Activated T-helper 17 cell treated with anti-CD3 and anti-CD28 coated beads, Interleukin-2, amount 50 U/mL, for 72 hours (primary cell): ENCODE results near the gene OVOL2. TPM values are rescaled to one million over a fixed set of nuclear protein-coding genes. Genes with fewer than 3 reads are reported as not detected.
"Not testable (repeated sequence)": the region's sequence is repeated elsewhere in the genome, so short reads cannot be mapped to it uniquely, and the experiment has no call there.

ENCODE experiments used
- ATAC-seq: fragments of 150-1000 bp; cut with Tn5 transposase; replicated peaks from 2 replicates; pipeline ENCODE4 v1.10.0; 2021; ENCODE audit warnings: mild to moderate bottlenecking, moderate library complexity
- H3K27ac Mint-ChIP-seq: one replicate; pipeline ENCODE4 v1.8.0; 2022; ENCODE audit warnings: mixed read lengths
- H3K27me3 Mint-ChIP-seq: one replicate; pipeline ENCODE4 v1.8.0; 2022; ENCODE audit warnings: mixed read lengths
- H3K36me3 Mint-ChIP-seq: one replicate; pipeline ENCODE4 v1.8.0; 2022; ENCODE audit warnings: low read depth, mild to moderate bottlenecking, mixed read lengths
- H3K4me1 Mint-ChIP-seq: one replicate; pipeline ENCODE4 v1.8.0; 2022; ENCODE audit warnings: mixed read lengths
- H3K4me3 Mint-ChIP-seq: one replicate; pipeline ENCODE4 v1.8.0; 2022; ENCODE audit warnings: mild to moderate bottlenecking, mixed read lengths
- H3K9me3 Mint-ChIP-seq: one replicate; pipeline ENCODE4 v1.8.0; 2022; ENCODE audit warnings: mixed read lengths
- total RNA-seq, 2 donors: library from RNA; stranded (reverse); gene quantifications; one replicate each; pipeline ENCODE4 v1.2.3, GENCODE V29; 2022

Gene OVOL2
- total RNA-seq, 2 donors from 2014 or later: not detected

DNA sequence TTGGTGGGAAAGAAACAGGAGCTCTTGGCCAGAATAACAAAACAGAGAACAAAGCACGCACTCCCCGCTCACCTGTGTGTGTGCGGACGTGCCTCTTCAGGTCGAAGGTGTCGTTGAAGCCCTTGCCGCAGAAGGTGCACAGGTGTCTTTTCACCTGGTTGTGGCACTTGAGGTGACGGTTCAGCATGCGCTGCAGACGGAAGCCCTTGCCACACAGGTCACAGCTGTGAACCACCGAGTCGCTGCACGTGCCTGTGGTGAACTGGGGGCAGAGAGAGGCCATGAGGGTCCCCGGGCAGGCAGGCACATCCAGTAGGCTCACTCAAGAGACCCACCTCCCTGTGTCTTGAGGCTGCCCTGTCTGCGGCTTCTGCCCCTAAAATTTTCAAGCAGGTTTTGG, 16.3 kb downstream of the OVOL2 start:
- H3K36me3 Mint-ChIP-seq: no peaks in the 10 kb centered on the region
- no peak for ATAC-seq
- no peak overlapping the region for H3K27ac Mint-ChIP-seq
- peaks cover 45% of the 10 kb centered on the region for H3K27me3 Mint-ChIP-seq
- peaks cover 7% of the 10 kb centered on the region for H3K9me3 Mint-ChIP-seq
- no peak overlapping the region for H3K4me3 Mint-ChIP-seq
- no peaks in the 10 kb centered on the region for H3K4me1 Mint-ChIP-seq

DNA sequence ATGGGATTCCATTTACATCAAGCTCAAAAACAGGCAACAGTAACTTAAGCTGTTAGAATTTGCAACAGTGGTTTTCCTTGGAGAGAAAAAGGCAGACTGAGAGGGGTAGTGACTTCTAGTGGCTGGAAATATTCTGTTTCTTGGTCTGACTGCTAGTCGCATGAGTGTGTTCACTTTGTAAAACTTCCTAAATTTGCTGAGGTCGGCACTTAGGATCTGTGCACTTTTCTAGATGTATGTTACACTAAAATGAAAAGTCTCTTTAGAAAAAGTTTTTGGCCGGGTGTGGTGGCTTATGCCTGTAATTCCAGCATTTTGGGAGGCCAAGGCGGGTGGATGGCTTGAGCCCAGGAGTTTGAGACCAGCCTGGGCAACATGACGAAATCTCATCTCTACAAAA, 18.7 kb downstream of the OVOL2 start:
- Mint-ChIP-seq H3K4me1 (no peaks in the 10 kb centered on the region), H3K27me3 (peaks cover 35% of the 10 kb centered on the region), H3K4me3 (no peak overlapping the region), H3K9me3 (peaks cover 6% of the 10 kb centered on the region), H3K36me3 (no peaks in the 10 kb centered on the region), H3K27ac (no peak overlapping the region)
- no peak for ATAC-seq

DNA sequence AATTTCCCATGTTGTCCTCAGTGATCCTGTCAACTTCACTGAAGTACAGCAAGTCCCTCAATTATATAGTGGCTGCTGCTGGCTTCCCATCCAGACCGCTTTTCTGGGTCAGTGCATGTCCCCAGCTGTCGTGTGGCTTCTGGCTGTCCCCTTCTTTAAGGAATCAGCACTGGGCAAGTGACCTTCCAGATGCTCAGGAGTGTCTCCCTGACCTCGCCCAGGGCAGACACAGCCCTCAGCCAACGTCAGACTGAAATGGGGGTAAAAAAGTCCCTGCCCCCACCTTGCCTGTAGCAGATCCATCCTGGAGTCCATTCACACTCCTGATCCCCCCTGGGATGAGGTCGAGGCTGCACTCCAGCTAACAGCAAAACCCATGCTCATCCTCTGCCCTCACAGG, 23.7 kb downstream of the OVOL2 start:
- no peak overlapping the region for H3K4me3 Mint-ChIP-seq
- ATAC-seq: no peak
- H3K27ac Mint-ChIP-seq: no peak overlapping the region
- H3K36me3 Mint-ChIP-seq: no peaks in the 10 kb centered on the region
- no peaks in the 10 kb centered on the region for H3K4me1 Mint-ChIP-seq
- H3K27me3 Mint-ChIP-seq: peaks cover 14% of the 10 kb centered on the region
- no peaks in the 10 kb centered on the region for H3K9me3 Mint-ChIP-seq

DNA sequence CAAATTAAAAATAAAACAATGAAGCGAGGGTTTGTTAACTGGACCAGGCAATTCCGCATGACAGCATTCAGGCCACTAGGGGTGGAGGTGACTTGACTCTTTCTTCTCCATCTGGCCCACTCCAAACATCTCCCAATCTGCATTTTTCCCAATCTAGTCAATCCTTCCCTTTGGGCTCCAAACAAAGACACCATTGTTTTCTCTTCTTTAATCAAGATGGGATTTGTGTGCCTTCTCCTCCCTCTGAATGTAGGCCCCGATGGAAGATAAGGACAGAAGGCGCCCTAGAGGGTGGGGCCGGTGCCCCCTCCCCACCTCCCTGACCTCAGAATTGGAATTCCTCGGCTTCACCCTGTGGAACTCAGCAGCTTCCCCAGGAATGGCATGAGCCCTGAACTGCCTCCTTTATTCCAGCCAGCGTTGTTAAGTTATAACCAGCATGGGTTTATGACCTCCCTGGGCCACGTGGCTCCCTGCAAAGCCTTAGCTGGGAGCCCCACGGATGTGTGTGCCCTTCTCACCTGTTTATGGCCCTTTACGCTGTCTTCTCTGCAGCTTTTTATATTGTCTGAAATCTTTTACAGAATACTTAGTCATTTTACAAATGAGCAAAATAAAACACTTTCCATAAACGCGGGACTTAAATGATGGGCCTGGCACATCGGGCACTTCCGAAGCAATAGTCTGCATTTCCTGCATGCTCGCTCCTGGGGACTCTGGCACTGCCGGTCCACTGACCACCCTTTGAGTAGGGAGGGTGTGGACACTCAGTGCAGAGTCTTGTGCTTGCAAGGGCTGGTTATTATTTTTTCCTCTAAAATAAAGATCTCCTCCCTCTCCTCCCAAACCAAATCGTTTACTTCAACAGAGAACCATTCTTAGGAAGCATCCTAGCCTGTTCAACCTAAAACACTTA, 24.5 kb downstream of the OVOL2 start:
- no peak for ATAC-seq
- Mint-ChIP-seq H3K27ac (no peak overlapping the region), H3K36me3 (no peaks in the 10 kb centered on the region), H3K27me3 (peaks cover 9% of the 10 kb centered on the region), H3K9me3 (no peaks in the 10 kb centered on the region), H3K4me3 (no peak overlapping the region), H3K4me1 (no peaks in the 10 kb centered on the region)

DNA sequence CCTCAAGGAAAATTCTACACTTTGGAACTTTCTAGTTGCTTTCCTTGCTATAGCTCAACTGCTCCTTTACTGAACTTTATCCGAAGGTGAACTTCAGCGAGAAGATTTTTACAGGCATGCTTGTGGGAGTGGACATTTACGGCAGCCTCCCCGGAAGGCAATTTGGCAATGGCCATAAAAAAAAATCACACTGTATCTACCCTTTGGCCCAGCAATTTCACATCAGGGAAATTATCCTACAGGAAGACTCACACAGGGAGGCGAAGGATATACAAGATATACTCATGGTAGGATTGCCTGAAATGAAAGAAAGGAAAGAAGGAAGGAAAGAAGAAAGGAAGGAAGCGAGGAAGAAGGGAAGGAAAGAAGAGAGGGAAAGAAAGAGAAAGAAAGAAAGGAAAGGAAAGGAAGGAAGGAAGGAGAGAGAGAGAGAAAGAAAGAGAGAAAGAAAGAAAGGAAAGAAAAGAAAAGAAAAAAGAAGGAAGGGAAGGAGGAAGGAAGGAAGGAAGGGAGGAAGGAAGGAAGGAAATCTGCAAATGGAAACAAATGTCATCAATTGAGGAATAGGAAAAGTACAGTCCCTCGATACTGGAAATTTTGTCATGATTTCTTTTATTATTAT, 25.7 kb downstream of the OVOL2 start:
- Mint-ChIP-seq H3K4me1 (no peaks in the 10 kb centered on the region), H3K4me3 (no peak overlapping the region), H3K27me3 (peaks cover 7% of the 10 kb centered on the region), H3K27ac (no peak overlapping the region), H3K9me3 (no peaks in the 10 kb centered on the region), H3K36me3 (no peaks in the 10 kb centered on the region)
- ATAC-seq: no peak

DNA sequence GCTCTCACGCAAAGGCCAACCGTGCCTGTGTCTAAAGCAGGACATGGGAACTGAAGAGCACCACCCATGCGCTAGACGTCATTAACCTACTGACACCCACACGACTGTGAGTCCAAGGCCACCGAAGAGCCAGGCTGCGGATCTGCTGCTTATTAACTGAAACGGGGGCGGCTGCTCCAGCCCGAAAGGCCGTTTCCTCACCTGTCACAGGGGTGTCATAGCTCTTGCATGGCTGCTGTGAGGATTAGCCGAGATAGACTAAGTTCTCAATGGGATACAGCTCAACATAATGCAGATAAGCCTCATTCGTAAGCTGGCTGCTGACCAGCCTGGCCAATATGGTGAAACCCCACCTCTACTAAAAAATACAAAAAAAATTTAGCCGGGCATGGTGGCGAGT, 26.7 kb downstream of the OVOL2 start:
- H3K4me1 Mint-ChIP-seq: no peaks in the 10 kb centered on the region

DNA sequence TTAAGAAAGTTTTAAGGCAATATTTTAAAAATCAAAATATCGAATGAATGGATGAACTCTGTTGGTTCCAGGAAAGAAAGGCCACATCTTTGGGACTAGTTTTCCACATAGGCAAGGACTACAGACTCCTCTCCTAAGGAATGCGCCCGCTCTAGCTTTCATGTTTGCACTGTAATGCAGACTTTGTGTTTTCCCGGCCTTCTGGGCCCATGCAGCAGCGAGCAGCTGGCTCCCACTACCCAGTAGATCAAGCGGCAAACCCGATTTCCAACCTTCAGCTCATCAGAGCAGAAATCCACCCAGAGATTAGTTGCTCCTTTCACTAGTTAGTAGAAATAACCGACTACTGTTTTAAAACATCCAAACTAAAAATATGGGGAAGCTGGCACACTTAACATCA, 27.7 kb downstream of the OVOL2 start:
- Mint-ChIP-seq H3K27ac (no peak overlapping the region), H3K36me3 (no peaks in the 10 kb centered on the region), H3K27me3 (peaks cover 7% of the 10 kb centered on the region), H3K4me3 (no peak overlapping the region), H3K4me1 (no peaks in the 10 kb centered on the region), H3K9me3 (no peaks in the 10 kb centered on the region)
- no peak for ATAC-seq

More for the DNA sequence above, 26.7 kb downstream of the OVOL2 start:
- no peak overlapping the region for H3K4me3 Mint-ChIP-seq
- H3K9me3 Mint-ChIP-seq: no peaks in the 10 kb centered on the region
- no peak overlapping the region for H3K27ac Mint-ChIP-seq
- H3K36me3 Mint-ChIP-seq: no peaks in the 10 kb centered on the region
- peaks cover 7% of the 10 kb centered on the region for H3K27me3 Mint-ChIP-seq
- no peak for ATAC-seq

DNA sequence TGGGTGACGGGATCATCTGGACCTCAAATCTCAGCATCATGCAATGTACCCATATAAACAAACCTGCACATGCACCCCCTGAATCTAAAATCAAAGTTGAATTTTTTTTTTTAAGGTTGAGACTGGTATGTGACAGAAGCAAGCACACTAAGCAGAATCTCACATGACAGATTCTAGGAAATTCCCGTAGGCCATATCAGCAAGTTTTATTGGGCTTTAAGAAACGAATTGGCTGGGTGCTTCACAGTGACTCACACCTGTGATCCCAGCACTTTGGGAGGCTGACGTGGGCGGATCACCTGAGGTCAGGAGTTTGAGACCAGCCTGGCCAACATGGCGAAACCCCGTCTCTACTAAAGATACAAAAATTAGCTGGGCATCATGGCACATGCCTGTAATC, 30.7 kb downstream of the OVOL2 start:
- H3K27ac Mint-ChIP-seq, H3K4me1 Mint-ChIP-seq, H3K9me3 Mint-ChIP-seq, ATAC-seq, H3K27me3 Mint-ChIP-seq, H3K4me3 Mint-ChIP-seq, H3K36me3 Mint-ChIP-seq: not testable (repeated sequence)

DNA sequence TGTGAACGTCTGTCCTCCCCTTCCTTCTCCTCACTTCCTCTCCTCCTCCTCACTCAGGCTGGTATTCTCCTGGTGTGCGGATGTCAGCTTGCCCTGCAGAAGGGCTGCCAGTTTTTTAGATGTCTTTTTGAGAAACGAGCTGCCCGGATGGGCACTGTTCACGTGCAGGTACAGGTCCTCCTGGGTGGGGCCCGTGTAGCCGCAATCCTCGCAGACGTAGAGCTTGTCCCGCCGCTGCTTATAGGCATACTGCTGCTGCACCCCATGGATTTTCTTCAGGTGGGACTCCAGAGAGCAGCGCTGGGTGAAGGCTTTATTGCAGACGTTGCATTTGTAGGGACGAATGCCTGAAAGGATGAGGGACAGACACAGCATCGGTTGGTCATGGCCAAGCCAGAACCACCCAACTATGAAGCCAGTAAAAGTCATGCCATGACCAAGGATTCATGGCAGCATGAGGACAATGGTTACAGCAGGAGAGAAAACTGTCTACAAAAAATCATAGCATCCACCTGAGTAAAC, 33.0 kb downstream of the OVOL2 start:
- Mint-ChIP-seq H3K9me3 (no peaks in the 10 kb centered on the region), H3K36me3 (no peaks in the 10 kb centered on the region), H3K27me3 (no peaks in the 10 kb centered on the region), H3K4me3 (no peak overlapping the region), H3K4me1 (no peaks in the 10 kb centered on the region), H3K27ac (no peak overlapping the region)
- ATAC-seq: no peak

DNA sequence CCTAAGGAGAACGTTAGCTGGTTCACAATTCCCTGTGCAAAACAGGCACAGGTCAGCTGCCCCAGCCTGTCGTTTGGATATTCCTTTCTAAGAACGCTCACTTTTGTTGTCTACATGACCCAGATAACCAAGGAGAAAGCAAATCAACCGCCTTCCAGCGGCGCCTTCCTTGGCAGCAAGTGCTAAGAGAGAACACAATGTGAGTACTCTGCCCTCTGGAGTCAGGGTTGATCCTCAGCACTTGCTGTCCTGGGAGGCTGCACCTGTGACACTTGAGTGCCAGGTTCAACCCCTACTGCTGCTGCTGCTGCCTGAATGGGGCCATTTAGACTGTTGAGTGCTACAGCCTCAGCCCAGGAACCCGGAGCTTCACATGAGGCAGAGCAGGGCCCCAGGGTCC, 36.8 kb downstream of the OVOL2 start:
- peaks cover 3% of the 10 kb centered on the region for H3K4me1 Mint-ChIP-seq
- peaks cover 3% of the 10 kb centered on the region for H3K27me3 Mint-ChIP-seq
- H3K4me3 Mint-ChIP-seq: no peak overlapping the region
- no peak for ATAC-seq
- H3K36me3 Mint-ChIP-seq: no peaks in the 10 kb centered on the region
- H3K9me3 Mint-ChIP-seq: no peaks in the 10 kb centered on the region
- H3K27ac Mint-ChIP-seq: no peak overlapping the region

DNA sequence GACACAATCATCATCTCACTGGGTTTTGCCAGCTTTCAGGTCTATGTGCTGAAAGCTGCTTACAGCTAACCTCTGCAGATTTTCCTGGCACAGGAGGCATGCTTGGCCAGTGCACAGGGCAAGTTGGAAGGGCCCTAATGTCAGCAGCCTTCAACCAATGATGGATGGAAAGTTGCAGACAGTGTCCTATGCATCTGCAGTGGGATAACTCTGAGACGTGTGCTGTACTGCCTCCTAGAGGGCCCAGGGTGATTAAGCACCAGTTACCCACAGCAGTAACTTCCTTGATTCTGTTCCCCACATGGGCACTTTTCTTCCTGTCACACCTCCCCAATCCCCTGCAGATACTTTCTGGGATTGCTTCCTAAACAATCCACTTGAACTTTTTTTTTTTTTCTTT, 38.6 kb downstream of the OVOL2 start:
- H3K4me1 Mint-ChIP-seq: peaks cover 3% of the 10 kb centered on the region
- H3K27me3 Mint-ChIP-seq: peaks cover 3% of the 10 kb centered on the region
- ATAC-seq: peak; percentile 72
- H3K4me3 Mint-ChIP-seq: no peak overlapping the region
- no peak overlapping the region for H3K27ac Mint-ChIP-seq
- no peaks in the 10 kb centered on the region for H3K36me3 Mint-ChIP-seq
- no peaks in the 10 kb centered on the region for H3K9me3 Mint-ChIP-seq

DNA sequence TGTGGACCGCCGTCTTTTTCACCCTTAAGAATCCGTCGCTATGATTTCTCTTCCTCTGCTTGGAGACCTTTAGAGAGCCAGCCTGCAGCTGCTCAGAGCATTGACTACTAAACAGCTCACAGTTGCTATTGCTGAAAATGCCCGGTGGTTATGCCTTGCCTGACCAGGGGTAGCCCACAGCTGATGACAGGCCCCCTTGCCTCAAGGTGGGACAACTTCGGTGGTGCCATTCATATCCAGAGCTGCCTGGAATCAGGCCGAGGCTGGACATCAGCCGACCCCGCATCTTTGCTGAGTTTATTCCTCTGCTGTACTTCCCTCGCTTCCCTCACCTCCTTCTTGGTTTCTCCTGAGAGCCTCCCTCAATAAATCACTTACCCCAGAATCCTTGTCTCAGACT, 39.6 kb downstream of the OVOL2 start:
- H3K27me3 Mint-ChIP-seq: peaks cover 3% of the 10 kb centered on the region
- ATAC-seq: no peak
- no peak overlapping the region for H3K27ac Mint-ChIP-seq
- no peaks in the 10 kb centered on the region for H3K36me3 Mint-ChIP-seq
- peaks cover 3% of the 10 kb centered on the region for H3K4me1 Mint-ChIP-seq
- no peaks in the 10 kb centered on the region for H3K9me3 Mint-ChIP-seq
- no peak overlapping the region for H3K4me3 Mint-ChIP-seq

DNA sequence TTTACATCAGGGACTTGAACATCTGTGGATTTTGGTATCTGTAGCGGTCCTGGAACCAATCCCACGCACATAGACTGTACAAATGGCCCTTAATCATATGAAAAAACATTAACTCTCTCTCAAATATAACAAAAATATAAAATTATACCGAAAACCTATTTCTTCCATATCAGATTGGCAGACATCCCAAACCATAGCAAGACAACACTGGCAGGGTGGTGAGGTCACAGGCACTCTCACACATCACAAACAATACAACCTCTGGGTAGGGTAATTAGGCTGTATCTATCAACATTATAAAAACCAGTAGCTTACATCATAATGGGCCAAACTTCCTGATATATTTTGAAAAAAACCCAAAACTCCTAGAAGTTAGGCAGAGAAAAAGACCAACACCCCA, 40.9 kb downstream of the OVOL2 start:
- Mint-ChIP-seq H3K4me1 (peaks cover 3% of the 10 kb centered on the region), H3K27me3 (peaks cover 3% of the 10 kb centered on the region), H3K27ac (no peak overlapping the region), H3K9me3 (no peaks in the 10 kb centered on the region), H3K36me3 (no peaks in the 10 kb centered on the region), H3K4me3 (no peak overlapping the region)
- no peak for ATAC-seq

DNA sequence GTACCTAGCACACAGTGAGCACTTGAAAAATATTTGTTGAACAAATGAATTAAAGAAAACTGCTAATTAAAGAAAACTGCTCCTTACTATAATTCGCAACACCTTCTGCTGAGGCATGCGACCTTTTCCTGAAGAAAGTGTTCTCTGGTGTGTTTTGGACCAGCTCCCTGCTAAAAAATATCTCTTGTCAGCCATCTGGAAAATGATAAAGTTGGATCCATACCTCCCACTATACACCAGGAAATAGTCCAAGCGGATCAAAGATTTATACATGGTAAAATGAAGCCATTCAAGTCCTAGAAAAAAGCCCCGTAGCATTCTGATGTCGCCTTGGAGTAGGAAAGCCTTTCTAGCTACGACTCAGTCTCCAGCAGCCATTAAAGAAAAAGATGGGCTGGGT, 43.3 kb downstream of the OVOL2 start:
- no peaks in the 10 kb centered on the region for H3K9me3 Mint-ChIP-seq
- no peak overlapping the region for H3K4me3 Mint-ChIP-seq
- ATAC-seq: no peak
- no peaks in the 10 kb centered on the region for H3K36me3 Mint-ChIP-seq
- peaks cover 3% of the 10 kb centered on the region for H3K27me3 Mint-ChIP-seq
- no peak overlapping the region for H3K27ac Mint-ChIP-seq
- peaks cover 3% of the 10 kb centered on the region for H3K4me1 Mint-ChIP-seq

DNA sequence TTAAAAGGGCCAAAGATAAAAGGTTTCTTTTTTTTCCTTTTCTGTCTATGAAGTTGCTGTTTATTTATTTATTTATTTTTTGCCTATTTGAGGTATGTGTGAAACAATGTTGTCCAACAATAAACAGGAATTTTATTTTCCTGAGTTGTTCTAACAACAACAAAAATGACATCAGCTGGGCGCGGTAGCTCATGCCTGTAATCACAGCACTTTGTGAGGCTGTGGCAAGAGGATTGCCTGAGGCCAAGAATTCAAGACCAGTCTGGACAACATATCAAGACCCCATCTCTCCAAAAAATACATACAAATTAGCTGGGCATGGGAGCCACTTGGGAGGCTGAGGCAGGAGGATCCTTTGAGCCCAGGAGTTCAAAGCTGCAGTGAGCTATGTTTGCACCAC, 44.8 kb downstream of the OVOL2 start:
- Mint-ChIP-seq H3K27me3 (no peaks in the 10 kb centered on the region), H3K27ac (no peak overlapping the region), H3K9me3 (no peaks in the 10 kb centered on the region), H3K4me1 (no peaks in the 10 kb centered on the region), H3K4me3 (no peak overlapping the region), H3K36me3 (no peaks in the 10 kb centered on the region)
- no peak for ATAC-seq
